WTC11 (cell line): ENCODE results near the gene MOCS1. TPM values are rescaled to one million over a fixed set of nuclear protein-coding genes. Genes with fewer than 3 reads are reported as not detected.

Experiments
- ATAC-seq: fragments of 200-7000 bp; cut with Tn5 transposase; 2 replicates; pipeline ENCODE4 v1.10.0; 2021; ENCODE audit warnings: mild to moderate bottlenecking, moderate library complexity
- CTCF ChIA-PET: fragments of 300-600 bp; sonication (Branson Sonifier 250); formaldehyde crosslinking; loops from one replicate; lab custom pipeline; 2021; ENCODE audit warnings: antibody characterized with exemption; lab: Charles Lee
- POLR2A ChIA-PET: fragments of 350-600 bp; sonication (Branson Sonifier 250); formaldehyde crosslinking; loops from one replicate; lab custom pipeline; 2021; ENCODE audit warnings: antibody characterized with exemption; lab: Charles Lee
- DNase-seq: peaks from one replicate; pipeline ENCODE4 v3.0.0; 2021; ENCODE audit warnings: low spot score
- H3K27ac Mint-ChIP-seq: 2 replicates; pipeline ENCODE4 v1.8.0; 2021; ENCODE audit warnings: mixed read lengths
- H3K27me3 Mint-ChIP-seq: 2 replicates; pipeline ENCODE4 v1.8.0; 2021; ENCODE audit warnings: low read depth, mild to moderate bottlenecking, moderate library complexity, mixed read lengths
- H3K36me3 Mint-ChIP-seq: 2 replicates; pipeline ENCODE4 v1.8.0; 2021; ENCODE audit warnings: mixed read lengths
- H3K4me1 Mint-ChIP-seq: 2 replicates; pipeline ENCODE4 v1.8.0; 2022; ENCODE audit warnings: mixed read lengths
- H3K4me3 Mint-ChIP-seq: 2 replicates; pipeline ENCODE4 v1.8.0; 2021; ENCODE audit warnings: mild to moderate bottlenecking, moderate library complexity, mixed read lengths
- H3K9me3 Mint-ChIP-seq: 2 replicates; pipeline ENCODE4 v1.8.0; 2021; ENCODE audit warnings: mixed read lengths
- GABPB1 ChIP-seq: sonication (generic); formaldehyde crosslinking; IDR thresholded peaks from 2 replicates; pipeline ENCODE4 v1.8.1; 2023; ENCODE audit warnings: mild to moderate bottlenecking, missing genetic modification reagents
- total RNA-seq: library from RNA; stranded (reverse); gene quantifications from 3 replicates; pipeline ENCODE4 v1.2.3, GENCODE V29; 2021

Gene MOCS1
- total RNA-seq, 1 experiment from 2014 or later, result 18.5 TPM

DNA sequence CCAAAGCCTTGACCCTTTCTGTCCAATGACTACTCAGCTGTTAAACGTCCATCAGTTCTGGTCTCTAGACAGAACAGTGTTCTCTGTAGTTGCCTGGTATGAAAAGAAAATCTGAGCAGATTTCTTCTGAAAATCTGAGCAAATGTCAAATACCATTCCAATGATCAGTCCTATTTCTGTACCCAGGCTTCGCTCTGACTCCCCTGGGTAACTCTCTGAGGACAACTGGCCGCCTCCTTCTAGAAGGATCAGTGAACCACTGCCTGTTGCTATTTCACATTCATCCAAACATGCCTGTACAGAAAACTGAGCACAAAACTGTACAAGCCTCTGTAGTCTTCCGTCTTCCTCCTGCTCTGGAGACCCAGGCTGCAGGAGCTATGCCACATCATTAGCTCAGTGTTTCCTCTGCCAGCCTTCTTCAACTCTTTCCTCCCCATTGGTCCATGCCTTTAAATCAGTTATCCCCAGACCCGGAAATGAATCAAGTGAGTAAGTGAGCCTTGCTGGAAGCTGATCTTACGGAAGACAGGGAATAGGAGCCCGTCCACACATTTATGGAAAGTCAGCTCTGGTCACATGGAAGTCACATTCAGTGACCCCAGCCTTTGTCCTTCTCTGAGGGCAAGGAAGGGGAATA, 78.8 kb downstream of the MOCS1 start:
- DNase-seq (no peak), ATAC-seq (no peak)
- ChIA-PET POLR2A (no interaction called here), CTCF (interaction anchor here (0.6 to 1.0 kb wide), 3 partner anchors 30 to 485 kb away, joined by 3 to 4 read pairs (median 3); no protein-coding TSS in a partner anchor)
- Mint-ChIP-seq H3K36me3 (no peaks in the 10 kb centered on the region), H3K4me1 (peaks cover 11% of the 10 kb centered on the region), H3K27me3 (no peaks in the 10 kb centered on the region; the same call in 1 of the 2 replicates), H3K4me3 (no peak overlapping the region), H3K27ac (no peak overlapping the region), H3K9me3 (no peaks in the 10 kb centered on the region)
- no peak for TF ChIP-seq GABPB1 (CRISPR knock-in tag)

Other genes starting within 250 kb of the MOCS1 start
- gene KIF6, start 209.1 kb downstream of the MOCS1 start, total RNA-seq, result 0.53 to 0.92 TPM (median 0.57 TPM) in 3 replicates
- gene DAAM2, start 142.1 kb downstream of the MOCS1 start, total RNA-seq, result 2.0 to 3.1 TPM (median 3.0 TPM) in 3 replicates